Activated T-helper 17 cell treated with anti-CD3 and anti-CD28 coated beads, Interleukin-2, amount 50 U/mL, for 72 hours (primary cell): Measurements from ENCODE around the gene TTC13. TPM values are rescaled to one million over a fixed set of nuclear protein-coding genes. Genes with fewer than 3 reads are reported as not detected.

Experiments
- ATAC-seq: fragments of 150-1000 bp; cut with Tn5 transposase; replicated peaks from 2 replicates; pipeline ENCODE4 v1.10.0; 2021; ENCODE audit warnings: mild to moderate bottlenecking, moderate library complexity
- H3K27ac Mint-ChIP-seq: one replicate; pipeline ENCODE4 v1.8.0; 2022; ENCODE audit warnings: mixed read lengths
- H3K27me3 Mint-ChIP-seq: one replicate; pipeline ENCODE4 v1.8.0; 2022; ENCODE audit warnings: mixed read lengths
- H3K36me3 Mint-ChIP-seq: one replicate; pipeline ENCODE4 v1.8.0; 2022; ENCODE audit warnings: low read depth, mild to moderate bottlenecking, mixed read lengths
- H3K4me1 Mint-ChIP-seq: one replicate; pipeline ENCODE4 v1.8.0; 2022; ENCODE audit warnings: mixed read lengths
- H3K4me3 Mint-ChIP-seq: one replicate; pipeline ENCODE4 v1.8.0; 2022; ENCODE audit warnings: mild to moderate bottlenecking, mixed read lengths
- H3K9me3 Mint-ChIP-seq: one replicate; pipeline ENCODE4 v1.8.0; 2022; ENCODE audit warnings: mixed read lengths
- total RNA-seq, 2 donors: library from RNA; stranded (reverse); gene quantifications; one replicate each; pipeline ENCODE4 v1.2.3, GENCODE V29; 2022

TTC13 gene
- total RNA-seq, 2 donors from 2014 or later: 13.3 to 22.0 TPM

DNA sequence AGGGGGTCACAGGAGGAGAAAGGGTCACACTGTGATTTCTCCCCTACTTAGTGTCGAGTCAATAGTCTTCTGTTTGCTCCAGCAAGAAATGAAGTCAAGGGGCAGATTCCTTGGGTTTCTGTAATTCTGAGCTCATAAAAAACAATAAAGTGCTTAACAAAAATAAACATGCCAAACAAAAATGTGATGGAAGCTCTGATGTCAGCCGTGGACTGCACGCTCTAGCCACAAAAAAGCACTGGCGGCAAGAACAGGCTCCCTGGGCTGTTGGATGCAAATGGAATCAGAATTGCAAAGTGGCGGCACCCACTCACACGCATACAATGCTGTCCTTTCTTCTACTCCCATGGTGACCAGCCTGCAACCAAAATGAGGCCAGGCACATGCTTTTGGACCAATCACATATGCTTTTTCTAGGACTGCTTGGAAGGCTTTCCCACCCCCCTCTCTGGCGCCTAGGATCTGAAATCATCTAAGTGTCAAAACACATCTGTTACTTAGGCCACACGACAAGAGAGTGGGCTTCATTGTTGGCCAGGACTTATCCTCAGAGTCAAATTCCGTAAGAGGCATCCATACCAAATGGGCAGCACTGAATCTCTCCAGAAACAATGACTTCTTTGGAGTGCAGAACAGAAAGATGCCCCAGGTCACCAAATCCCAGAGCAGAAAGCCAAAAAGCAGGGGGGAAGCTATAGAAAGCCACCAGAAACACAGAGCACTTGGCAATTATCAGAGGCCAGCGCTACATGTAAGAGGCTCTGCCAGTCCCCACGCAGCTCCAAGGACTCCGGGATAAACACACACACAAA is 119.5 kb downstream of the TTC13 start:
- H3K9me3 Mint-ChIP-seq: no peaks in the 10 kb centered on the region
- no peaks in the 10 kb centered on the region for H3K27me3 Mint-ChIP-seq
- H3K27ac Mint-ChIP-seq: no peak overlapping the region
- H3K4me1 Mint-ChIP-seq: peaks cover 11% of the 10 kb centered on the region
- no peak for ATAC-seq
- no peak overlapping the region for H3K4me3 Mint-ChIP-seq
- no peaks in the 10 kb centered on the region for H3K36me3 Mint-ChIP-seq

DNA sequence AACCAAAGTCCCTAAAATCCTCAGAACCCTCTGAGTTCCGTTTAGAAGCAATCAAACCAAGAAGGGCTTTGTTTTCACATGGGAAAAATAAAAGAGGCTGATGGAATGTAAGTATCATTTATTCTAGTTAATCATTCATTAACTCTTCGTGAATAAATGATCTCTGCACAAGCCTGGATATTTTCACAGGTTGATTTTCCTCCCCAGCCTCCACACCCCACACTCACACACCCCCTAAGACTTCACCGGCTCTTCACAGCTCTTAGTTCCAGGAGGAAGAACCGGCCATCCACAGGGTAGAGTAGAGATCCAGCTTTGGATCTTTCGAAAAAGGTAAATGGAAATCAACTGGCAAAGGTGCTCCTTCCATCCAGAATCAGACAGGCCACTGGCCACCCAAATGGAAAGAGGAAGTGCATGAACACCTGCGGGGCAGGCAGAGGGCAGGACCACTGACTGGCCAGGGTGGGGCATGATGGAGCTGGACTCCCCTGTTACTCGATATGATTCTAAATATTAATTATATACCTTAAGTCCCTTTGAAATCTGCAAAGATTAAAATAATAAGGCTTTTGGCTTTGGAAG is 120.3 kb downstream of the TTC13 start:
- no peak for ATAC-seq
- Mint-ChIP-seq H3K27ac (no peak overlapping the region), H3K36me3 (no peaks in the 10 kb centered on the region), H3K27me3 (no peaks in the 10 kb centered on the region), H3K9me3 (no peaks in the 10 kb centered on the region), H3K4me1 (peaks cover 8% of the 10 kb centered on the region), H3K4me3 (no peak overlapping the region)

DNA sequence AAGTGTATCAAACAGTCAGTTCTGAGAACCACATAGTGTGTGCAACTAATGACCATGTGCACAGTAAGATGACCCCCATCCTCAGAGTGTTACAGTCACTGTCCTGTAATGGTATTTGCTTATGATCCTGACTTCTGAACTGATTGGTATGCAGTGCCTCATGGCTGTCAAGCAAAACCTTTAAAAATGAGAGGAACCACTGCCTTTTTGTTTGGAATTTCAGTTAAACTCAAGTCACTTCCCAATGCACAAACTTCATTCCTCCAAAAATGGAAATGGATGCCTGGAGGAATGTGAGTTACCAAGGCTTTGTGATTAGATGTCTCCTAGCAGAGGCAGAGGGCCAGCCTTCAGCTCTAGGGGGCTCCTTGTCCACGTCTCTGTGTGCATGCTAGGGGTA is 120.8 kb downstream of the TTC13 start:
- H3K36me3 Mint-ChIP-seq: no peaks in the 10 kb centered on the region
- no peaks in the 10 kb centered on the region for H3K9me3 Mint-ChIP-seq
- H3K4me3 Mint-ChIP-seq: no peak overlapping the region
- H3K4me1 Mint-ChIP-seq: peaks cover 4% of the 10 kb centered on the region
- no peak overlapping the region for H3K27ac Mint-ChIP-seq
- no peaks in the 10 kb centered on the region for H3K27me3 Mint-ChIP-seq
- ATAC-seq: no peak

DNA sequence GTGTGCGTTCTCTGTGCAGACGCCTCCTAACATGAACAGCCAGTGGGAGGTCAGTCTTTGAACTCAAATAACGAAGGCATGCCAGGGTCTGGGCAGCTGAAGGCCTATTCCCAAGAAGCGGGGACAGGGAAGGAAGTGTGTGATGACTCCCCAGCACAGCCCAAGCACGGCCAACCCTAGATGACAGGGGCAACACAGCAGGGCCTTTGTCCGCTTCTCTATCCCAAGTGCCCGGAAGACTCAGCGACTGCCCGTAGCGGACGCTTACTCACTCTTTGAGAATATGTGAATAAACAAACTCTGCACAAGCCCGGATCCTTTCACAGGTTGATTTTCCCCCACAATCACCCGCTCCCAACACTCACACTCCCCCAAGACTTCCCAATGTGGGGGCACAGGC is 121.6 kb downstream of the TTC13 start:
- Mint-ChIP-seq H3K27me3 (no peaks in the 10 kb centered on the region), H3K36me3 (no peaks in the 10 kb centered on the region), H3K4me1 (peaks cover 4% of the 10 kb centered on the region), H3K27ac (no peak overlapping the region), H3K9me3 (no peaks in the 10 kb centered on the region), H3K4me3 (no peak overlapping the region)
- no peak for ATAC-seq

Other genes starting within 250 kb of the TTC13 start
- not detected for gene CAPN9, start 231.5 kb downstream of the TTC13 start, total RNA-seq
- gene C1orf198, start 110.3 kb downstream of the TTC13 start, total RNA-seq: 1 to 10 TPM; 4.1 to 7.9 TPM
- gene ARV1, start 233 bp upstream of the TTC13 start, total RNA-seq: 10 to 100 TPM in 1 of 2 donors, 1 to 10 TPM in 1; 8.9 to 15.4 TPM
- gene FAM89A, start 61.4 kb upstream of the TTC13 start, total RNA-seq: 10 to 100 TPM; 11.2 to 17.2 TPM
- not detected for gene TRIM67, start 183.2 kb upstream of the TTC13 start, total RNA-seq